Naive thymus-derived CD4-positive, alpha-beta T cell (primary cell): Measurements from ENCODE around the gene OSGIN1. TPM values are rescaled to one million over a fixed set of nuclear protein-coding genes. Genes with fewer than 3 reads are reported as not detected.

Experiments
- ATAC-seq: fragments of 150-1000 bp; cut with Tn5 transposase; 2 replicates; pipeline ENCODE4 v1.10.0; 2021; ENCODE audit warnings: mild to moderate bottlenecking, moderate library complexity
- CTCF ChIA-PET: fragments of 350-600 bp; sonication (Branson Sonifier 250); formaldehyde crosslinking; loops from one replicate; lab custom pipeline; 2021; ENCODE audit warnings: antibody characterized with exemption; lab: Charles Lee
- POLR2A ChIA-PET: fragments of 350-600 bp; sonication (Branson Sonifier 250); formaldehyde crosslinking; loops from one replicate; lab custom pipeline; 2021; ENCODE audit warnings: antibody characterized with exemption, inconsistent platforms; lab: Charles Lee
- DNase-seq, 9 donors: peaks; one replicate each; pipeline versions ENCODE4 v3.0.0 to v3.0.0-alpha.2; 2020 to 2022; ENCODE audit warnings: mixed read lengths in 1 of 9
- H3K27ac ChIP-seq: one replicate; pipeline ENCODE4 v1.7.0; 2013; ENCODE audit warnings: mild to moderate bottlenecking, low read depth, low read length, moderate library complexity
- H3K27me3 ChIP-seq, 2 donors: one replicate each; pipeline ENCODE4 v1.7.0; 2013; ENCODE audit warnings: low read length in 2 of 2, mild to moderate bottlenecking in 2 of 2, moderate library complexity in 2 of 2; ENCODE audit not compliant: control insufficient read depth in 2 of 2, insufficient read depth in 2 of 2
- H3K36me3 ChIP-seq, 3 experiments: 1 replicate in 2 of 3; 2 replicates in 1 of 3; pipeline ENCODE4 v1.7.0; 2013; ENCODE audit warnings: low read length in 3 of 3, mild to moderate bottlenecking in 3 of 3, moderate library complexity in 1 of 3; ENCODE audit not compliant: insufficient read depth in 3 of 3, control insufficient read depth in 2 of 3
- H3K4me1 ChIP-seq, 2 donors: one replicate each; pipeline ENCODE4 v1.7.0; 2013; ENCODE audit warnings: low read length in 2 of 2, mild to moderate bottlenecking in 2 of 2, moderate library complexity in 1 of 2; ENCODE audit not compliant: control insufficient read depth in 2 of 2, insufficient read depth in 2 of 2
- H3K4me3 ChIP-seq: 2 replicates; pipeline ENCODE4 v1.7.0; 2013; ENCODE audit warnings: mild to moderate bottlenecking, low read length
- H3K9me3 ChIP-seq, 3 experiments: 1 replicate in 2 of 3; 2 replicates in 1 of 3; pipeline ENCODE4 v1.7.0; 2013; ENCODE audit warnings: low read length in 3 of 3; ENCODE audit not compliant: control insufficient read depth in 2 of 3
- H3K27ac Mint-ChIP-seq, 9 donors: one replicate each; pipeline ENCODE4 v1.8.0; 2020 to 2022; ENCODE audit warnings: mixed read lengths in 9 of 9, mild to moderate bottlenecking in 8 of 9, moderate library complexity in 5 of 9, inconsistent platforms in 2 of 9
- H3K27me3 Mint-ChIP-seq, 5 donors: one replicate each; pipeline ENCODE4 v1.8.0; 2021 to 2022; ENCODE audit warnings: mixed read lengths in 5 of 5, mild to moderate bottlenecking in 1 of 5
- H3K36me3 Mint-ChIP-seq, 5 donors: one replicate each; pipeline ENCODE4 v1.8.0; 2020 to 2022; ENCODE audit warnings: mixed read lengths in 5 of 5, mild to moderate bottlenecking in 3 of 5, inconsistent platforms in 1 of 5
- H3K4me1 Mint-ChIP-seq, 7 donors: one replicate each; pipeline ENCODE4 v1.8.0; 2020 to 2022; ENCODE audit warnings: mixed read lengths in 7 of 7, mild to moderate bottlenecking in 3 of 7, inconsistent platforms in 1 of 7
- H3K4me3 Mint-ChIP-seq, 10 donors: one replicate each; pipeline ENCODE4 v1.8.0; 2020 to 2022; ENCODE audit warnings: mild to moderate bottlenecking in 10 of 10, mixed read lengths in 10 of 10, moderate library complexity in 6 of 10, inconsistent platforms in 2 of 10
- H3K9me3 Mint-ChIP-seq, 11 donors: one replicate each; pipeline ENCODE4 v1.8.0; 2020 to 2022; ENCODE audit warnings: mixed read lengths in 11 of 11, mild to moderate bottlenecking in 4 of 11, inconsistent platforms in 1 of 11, moderate library complexity in 1 of 11
- intact Hi-C, 2 donors: fragments of 100-400 bp; cut with micrococcal nuclease; formaldehyde crosslinking; loops; one replicate each; pipeline ENCODE4 v1.15.1; 2023
- polyA plus RNA-seq, 2 donors: library from polyadenylated mRNA; unstranded; fragments of 300-500 nt; fragmentation: Illumina TruSeq; gene quantifications; one replicate each; pipeline ENCODE4 v1.2.3, GENCODE V29; 2021
- total RNA-seq, 6 experiments: library from RNA in 5 of 6; stranded (reverse) in 5 of 6; gene quantifications; 1 replicate in 5 of 6; 2 replicates in 1 of 6; pipeline ENCODE4 v1.2.3 and lab custom pipeline; 2021 to 2026

The OSGIN1 gene
- 1 to 10 TPM in 3 of 5 experiments, under 1 TPM in 2; 0.34 to 8.4 (median 1.3) TPM for total RNA-seq
- polyA plus RNA-seq = under 1 TPM in 1 of 2 donors, not detected in 1; 0.59 TPM
- 2.3 reads per million, percentile 11 among the genes with 10 or more reads in this experiment for total RNA-seq (lab: John Stamatoyannopoulos, UW)

- no peak within 1 kb of the TSS for H3K4me3 ChIP-seq
- peaks cover 0 to 12% (median 9%) of the 10 kb centered on the region in 7 donors for H3K4me1 Mint-ChIP-seq
- peaks cover 0 to 6% of the 10 kb centered on the region in 2 donors for H3K27me3 ChIP-seq
- no peaks in the 10 kb centered on the region for H3K9me3 Mint-ChIP-seq
- DNase-seq (peak in 4 of 9 donors; percentile 14 to 81 (median 28)), ATAC-seq (peak; percentile 84)
- ChIA-PET CTCF (interaction anchor here (0.6 kb wide), 1 partner anchor 219 kb away, joined by 3 read pairs; no protein-coding TSS in a partner anchor), POLR2A (no interaction called here)
- H3K9me3 ChIP-seq = no peaks in the 10 kb centered on the region
- H3K27me3 Mint-ChIP-seq = peaks cover 7 to 36% (median 17%) of the 10 kb centered on the region in 5 donors
- no peaks in the 10 kb centered on the region for H3K36me3 Mint-ChIP-seq
- H3K36me3 ChIP-seq = no peaks in the 10 kb centered on the region
- peak within 1 kb of the TSS in 9 of 10 donors; percentile 48 to 86 (median 66) for H3K4me3 Mint-ChIP-seq
- no peak within 1 kb of the TSS for H3K27ac ChIP-seq
- H3K27ac Mint-ChIP-seq = peak within 1 kb of the TSS in 1 of 9 donors; percentile 63
- H3K4me1 ChIP-seq = peaks cover 0 to 14% of the 10 kb centered on the region in 2 donors
- intact Hi-C loops = loop anchor here (2.0 to 10.0 kb wide), 3 partner anchors 112 to 234 kb away; partner anchors contain the start of gene TAF1C (in 1 of the 2)
Observed at GRCh38 chr16:83952940-83953795, at the start of gene OSGIN1. Gene OSGIN1, plus strand, starts transcription at chr16:83953240. Its CDS starts 4,432 bp downstream, at chr16:83957672.

DNA sequence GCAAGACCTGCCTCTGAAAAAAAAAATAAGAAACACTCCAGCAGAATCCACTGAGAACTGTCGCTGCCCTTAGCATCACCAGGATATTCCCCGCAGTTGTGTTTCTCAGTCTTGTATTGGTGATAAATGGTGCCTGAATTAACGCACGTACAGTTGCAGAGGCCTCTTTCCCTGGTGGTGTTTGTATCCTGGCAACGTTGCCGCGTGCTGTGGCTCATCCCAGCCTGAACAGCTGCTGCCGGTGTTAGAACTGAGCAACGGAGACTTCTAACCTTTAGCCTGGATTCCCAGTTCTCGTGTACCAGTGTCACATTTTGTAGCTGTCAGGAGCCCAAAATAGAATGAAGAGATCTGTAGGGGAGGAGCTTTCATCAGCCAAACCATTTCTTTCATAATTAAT lies 49.3 kb upstream of the OSGIN1 start:
- H3K9me3 Mint-ChIP-seq = peaks cover 0 to 2% (median 0%) of the 10 kb centered on the region in 11 donors
- peaks cover 0 to 27% (median 9%) of the 10 kb centered on the region in 5 donors for H3K36me3 Mint-ChIP-seq
- no peak for ATAC-seq
- DNase-seq = no peak
- H3K4me3 Mint-ChIP-seq = no peak overlapping the region
- H3K9me3 ChIP-seq = no peaks in the 10 kb centered on the region
- POLR2A ChIA-PET = no interaction called here
- no peak overlapping the region for H3K27ac ChIP-seq
- H3K4me1 Mint-ChIP-seq = peaks cover 16 to 61% (median 56%) of the 10 kb centered on the region in 7 donors
- CTCF ChIA-PET = no interaction called here
- H3K4me1 ChIP-seq = peaks cover 4 to 12% of the 10 kb centered on the region in 2 donors
- H3K27me3 Mint-ChIP-seq = no peaks in the 10 kb centered on the region
- peaks cover 0 to 20% (median 4%) of the 10 kb centered on the region in 3 experiments for H3K36me3 ChIP-seq
- no peaks in the 10 kb centered on the region for H3K27me3 ChIP-seq
- no peak overlapping the region for H3K4me3 ChIP-seq
- H3K27ac Mint-ChIP-seq = no peak overlapping the region
- intact Hi-C loops = no loop called here

- H3K36me3 Mint-ChIP-seq = peaks cover 2 to 44% (median 9%) of the 10 kb centered on the region in 5 donors
Observed at GRCh38 chr16:83906683-83907082, 46.4 kb upstream of the OSGIN1 start.

DNA sequence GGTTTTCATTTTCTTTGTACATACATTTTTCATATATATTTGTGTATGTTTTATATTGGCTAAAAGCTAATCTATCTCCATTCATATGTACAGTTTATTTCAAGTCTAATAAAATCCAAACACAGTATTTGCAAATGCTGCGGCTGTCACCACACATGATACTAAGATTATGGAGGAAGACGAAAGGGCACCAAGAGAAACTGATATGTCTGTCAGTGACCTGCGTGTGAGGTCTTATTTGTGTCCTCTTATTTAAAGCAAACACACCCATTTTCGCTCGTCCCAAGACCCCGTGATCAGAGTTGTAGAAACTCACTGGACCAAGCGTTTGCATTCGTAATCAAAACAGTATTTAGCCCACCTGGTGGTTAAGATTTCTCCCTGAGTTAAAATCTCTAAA lies 45.9 kb upstream of the OSGIN1 start:
- H3K36me3 ChIP-seq = peaks cover 5 to 40% (median 12%) of the 10 kb centered on the region in 3 experiments
- intact Hi-C loops = no loop called here
- H3K27ac Mint-ChIP-seq = no peak overlapping the region

More at GRCh38 chr16:83906683-83907082, 46.4 kb upstream of the OSGIN1 start:
- Histone ChIP-seq H3K36me3 (peaks cover 5 to 35% (median 12%) of the 10 kb centered on the region in 3 experiments), H3K9me3 (no peaks in the 10 kb centered on the region), H3K4me1 (no peaks in the 10 kb centered on the region), H3K4me3 (no peak overlapping the region), H3K27me3 (no peaks in the 10 kb centered on the region), H3K27ac (no peak overlapping the region)
- Mint-ChIP-seq H3K27me3 (no peaks in the 10 kb centered on the region), H3K9me3 (no peaks in the 10 kb centered on the region), H3K4me3 (no peak overlapping the region), H3K4me1 (peaks cover 2 to 40% (median 36%) of the 10 kb centered on the region in 7 donors), H3K27ac (no peak overlapping the region)
- intact Hi-C loops = no loop called here
- no peak for DNase-seq
- ATAC-seq = no peak
- POLR2A ChIA-PET = no interaction called here
- CTCF ChIA-PET = no interaction called here

GRCh38 chr16:83907631-83908250 lies 45.3 kb upstream of the OSGIN1 start:
- H3K4me3 ChIP-seq = no peak overlapping the region
- Mint-ChIP-seq H3K4me3 (no peak overlapping the region), H3K36me3 (peaks cover 4 to 46% (median 9%) of the 10 kb centered on the region in 5 donors), H3K27me3 (no peaks in the 10 kb centered on the region), H3K27ac (no peak overlapping the region), H3K9me3 (no peaks in the 10 kb centered on the region), H3K4me1 (peaks cover 0 to 32% (median 26%) of the 10 kb centered on the region in 7 donors)
- H3K36me3 ChIP-seq = peaks cover 5 to 46% (median 12%) of the 10 kb centered on the region in 3 experiments
- DNase-seq (no peak), ATAC-seq (no peak)
- ChIA-PET POLR2A (no interaction called here), CTCF (no interaction called here)
- no peaks in the 10 kb centered on the region for H3K27me3 ChIP-seq
- H3K27ac ChIP-seq = no peak overlapping the region
- intact Hi-C loops = no loop called here
- no peaks in the 10 kb centered on the region for H3K4me1 ChIP-seq
- H3K9me3 ChIP-seq = no peaks in the 10 kb centered on the region

More for the DNA sequence above, 45.9 kb upstream of the OSGIN1 start:
- Mint-ChIP-seq H3K9me3 (no peaks in the 10 kb centered on the region), H3K27me3 (no peaks in the 10 kb centered on the region), H3K4me1 (peaks cover 0 to 36% (median 32%) of the 10 kb centered on the region in 7 donors), H3K36me3 (peaks cover 4 to 46% (median 9%) of the 10 kb centered on the region in 5 donors), H3K4me3 (no peak overlapping the region)
- no peaks in the 10 kb centered on the region for H3K27me3 ChIP-seq
- no peaks in the 10 kb centered on the region for H3K9me3 ChIP-seq
- ATAC-seq (no peak), DNase-seq (no peak)
- CTCF ChIA-PET = no interaction called here
- POLR2A ChIA-PET = no interaction called here
- no peaks in the 10 kb centered on the region for H3K4me1 ChIP-seq
- H3K4me3 ChIP-seq = no peak overlapping the region
- H3K27ac ChIP-seq = no peak overlapping the region

DNA sequence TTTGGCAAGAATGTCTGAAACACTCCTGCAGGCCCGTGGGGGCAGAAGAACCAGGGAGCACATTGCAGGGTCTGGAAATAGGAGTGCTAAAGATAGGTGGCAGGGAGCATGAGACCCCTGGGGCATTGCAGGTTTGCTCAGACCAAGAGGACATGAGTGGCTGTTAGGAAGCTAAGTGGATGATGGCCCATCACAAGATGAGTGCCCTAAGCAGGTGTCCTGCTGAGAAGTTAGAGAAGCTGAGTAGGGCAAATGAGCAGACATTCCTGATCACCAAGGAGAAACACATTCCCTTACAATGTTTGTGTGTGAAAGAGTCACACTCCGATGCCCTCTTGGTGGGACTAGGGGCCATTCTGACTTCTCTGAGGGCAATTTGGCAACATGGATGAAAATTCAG lies 44.2 kb upstream of the OSGIN1 start:
- no peaks in the 10 kb centered on the region for H3K9me3 Mint-ChIP-seq
- Histone ChIP-seq H3K9me3 (no peaks in the 10 kb centered on the region), H3K27ac (no peak overlapping the region), H3K27me3 (no peaks in the 10 kb centered on the region), H3K4me1 (no peaks in the 10 kb centered on the region), H3K36me3 (peaks cover 5 to 56% (median 12%) of the 10 kb centered on the region in 3 experiments), H3K4me3 (no peak overlapping the region)
- DNase-seq (no peak), ATAC-seq (no peak)
- no peaks in the 10 kb centered on the region for H3K27me3 Mint-ChIP-seq
- H3K4me1 Mint-ChIP-seq = peaks cover 0 to 22% (median 15%) of the 10 kb centered on the region in 7 donors
- CTCF ChIA-PET = no interaction called here
- H3K4me3 Mint-ChIP-seq = no peak overlapping the region
- peaks cover 7 to 49% (median 9%) of the 10 kb centered on the region in 5 donors for H3K36me3 Mint-ChIP-seq
- intact Hi-C loops = no loop called here
- POLR2A ChIA-PET = no interaction called here
- H3K27ac Mint-ChIP-seq = peak overlapping the region in 1 of 9 donors; percentile 53
